Epithelial cell of prostate (primary cell): ENCODE measurements around the gene OR11A1.
"Not testable (repeated sequence)": the region's sequence is repeated elsewhere in the genome, so short reads cannot be mapped to it uniquely, and the experiment has no call there.

Experiments
- DNase-seq: peaks from one replicate; pipeline ENCODE4 v3.0.0-alpha.2; 2011; ENCODE audit warnings: low read depth, low spot score
- H3K27ac ChIP-seq: fragments of 450-650 bp; 2 replicates; pipeline ENCODE4 v1.5.1; 2017; ENCODE audit warnings: mild to moderate bottlenecking

The OR11A1 gene

DNA sequence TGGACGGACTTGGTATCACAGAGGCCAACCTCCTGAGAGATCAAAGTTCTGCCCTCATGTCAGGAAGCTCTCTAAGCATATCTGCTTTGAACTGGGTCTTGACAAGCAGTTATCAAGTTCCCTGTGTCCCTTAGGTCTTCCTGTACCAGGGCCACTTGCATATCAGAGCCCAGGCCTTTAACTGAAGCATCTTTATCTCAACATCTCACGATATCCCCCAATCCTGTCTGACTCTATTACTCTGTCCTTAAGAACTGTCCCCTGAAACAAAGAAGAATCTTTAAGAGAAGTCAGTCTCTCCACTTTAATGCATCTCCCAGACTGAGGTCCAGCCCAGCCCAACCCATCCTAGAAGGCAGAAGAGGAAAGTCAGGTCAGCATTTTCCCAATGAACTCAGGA is 22.7 kb upstream of the OR11A1 start:
- no peak for DNase-seq
- no peak overlapping the region for H3K27ac ChIP-seq

- no peak overlapping the region for H3K27ac ChIP-seq
These were observed 21.9 kb upstream of the OR11A1 start for GRCh38 chr6:29478740-29479139.

DNA sequence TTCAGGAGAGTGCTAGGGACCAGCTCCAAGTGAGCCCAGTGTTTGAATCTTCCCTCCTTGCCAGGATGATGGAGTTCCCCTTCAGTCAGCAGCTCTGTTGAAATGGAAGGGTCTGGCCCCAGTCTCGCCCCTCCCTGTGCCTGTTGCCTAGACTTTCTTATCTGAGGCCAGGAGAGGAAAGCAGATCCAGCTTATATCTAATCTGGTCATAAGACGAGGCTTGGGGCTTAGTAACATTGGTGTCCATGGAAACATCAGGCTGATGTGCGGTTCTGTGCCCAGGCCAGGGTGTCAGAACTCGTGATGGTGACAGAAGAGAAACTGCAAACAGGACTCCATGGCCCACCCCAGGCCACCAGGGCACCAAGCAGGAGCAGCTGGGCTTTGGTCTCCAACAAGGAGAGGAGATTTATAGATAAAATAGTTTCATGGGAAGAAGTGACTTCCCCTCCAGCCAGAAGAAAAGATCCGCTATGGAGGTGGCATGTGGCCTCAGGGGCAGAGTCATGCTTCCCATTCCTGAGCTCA is 21.1 kb upstream of the OR11A1 start:
- DNase-seq = no peak

More at GRCh38 chr6:29478740-29479139, 21.9 kb upstream of the OR11A1 start:
- DNase-seq = no peak

GRCh38 chr6:29474996-29475395 is 18.1 kb upstream of the OR11A1 start:
- DNase-seq = no peak
- H3K27ac ChIP-seq = no peak overlapping the region

More for the DNA sequence above, 21.1 kb upstream of the OR11A1 start:
- no peak overlapping the region for H3K27ac ChIP-seq

GRCh38 chr6:29466241-29466640 is 9.4 kb upstream of the OR11A1 start:
- no peak overlapping the region for H3K27ac ChIP-seq
- DNase-seq = no peak

GRCh38 chr6:29465801-29466200 is 8.9 kb upstream of the OR11A1 start:
- no peak for DNase-seq
- H3K27ac ChIP-seq = no peak overlapping the region

DNA sequence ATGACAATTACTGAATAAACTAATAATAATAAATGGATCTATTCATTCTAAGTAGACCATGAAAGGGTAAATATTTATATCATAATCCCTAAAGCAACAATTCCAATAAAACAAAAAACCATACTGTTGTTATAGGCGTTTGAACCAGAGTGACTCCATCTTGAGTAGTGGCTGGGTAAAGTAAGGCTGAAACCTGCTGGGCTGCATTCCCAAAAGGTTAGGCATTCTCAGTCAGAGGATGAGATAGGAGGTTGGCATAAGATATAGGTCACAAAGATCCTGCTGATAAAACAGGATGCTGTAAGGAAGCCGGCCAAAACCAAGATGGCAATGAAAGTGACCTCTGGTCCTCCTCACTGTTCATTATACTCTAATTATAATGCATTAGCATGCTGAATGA is 8.4 kb upstream of the OR11A1 start:
- no peak overlapping the region for H3K27ac ChIP-seq
- peak; percentile 39 for DNase-seq

- no peak overlapping the region for H3K27ac ChIP-seq
- DNase-seq = no peak
These were observed 5.2 kb upstream of the OR11A1 start for GRCh38 chr6:29462022-29462421.

DNA sequence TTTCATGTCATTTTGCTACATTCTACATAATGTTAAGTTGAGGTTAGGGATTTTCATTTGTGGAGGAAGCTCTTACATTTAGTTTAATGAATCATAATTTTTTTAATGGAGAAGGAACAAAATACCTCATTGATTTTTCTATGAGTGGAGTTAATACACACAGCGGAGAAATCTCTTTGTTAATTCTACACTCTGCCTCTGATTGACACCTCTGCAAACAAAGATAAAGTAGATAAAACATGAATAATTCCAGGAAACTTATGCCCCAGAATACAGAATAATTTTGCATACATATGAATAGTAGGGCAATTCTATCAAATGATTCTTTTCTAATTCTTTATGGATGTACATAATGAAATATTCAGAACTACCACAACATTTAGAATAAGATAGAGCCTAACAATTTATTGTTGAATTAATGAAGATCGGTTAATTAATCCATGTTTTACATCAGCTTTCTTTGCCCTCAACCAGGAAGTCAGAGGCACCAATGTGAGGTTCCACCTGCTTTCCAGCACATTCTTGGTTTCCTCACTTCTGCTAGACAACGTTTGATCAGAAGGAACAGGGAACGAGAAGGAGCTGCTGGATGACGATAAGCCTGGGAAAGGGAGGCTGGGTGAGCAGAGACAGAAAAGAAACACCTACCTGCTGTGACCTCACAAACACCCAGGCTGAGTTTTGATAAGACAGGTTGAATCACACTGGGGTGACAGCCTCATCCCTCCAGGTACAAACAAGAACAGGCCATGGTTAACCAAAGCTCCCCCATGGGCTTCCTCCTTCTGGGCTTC is 4.3 kb upstream of the OR11A1 start:
- no peak overlapping the region for H3K27ac ChIP-seq
- DNase-seq = no peak

DNA sequence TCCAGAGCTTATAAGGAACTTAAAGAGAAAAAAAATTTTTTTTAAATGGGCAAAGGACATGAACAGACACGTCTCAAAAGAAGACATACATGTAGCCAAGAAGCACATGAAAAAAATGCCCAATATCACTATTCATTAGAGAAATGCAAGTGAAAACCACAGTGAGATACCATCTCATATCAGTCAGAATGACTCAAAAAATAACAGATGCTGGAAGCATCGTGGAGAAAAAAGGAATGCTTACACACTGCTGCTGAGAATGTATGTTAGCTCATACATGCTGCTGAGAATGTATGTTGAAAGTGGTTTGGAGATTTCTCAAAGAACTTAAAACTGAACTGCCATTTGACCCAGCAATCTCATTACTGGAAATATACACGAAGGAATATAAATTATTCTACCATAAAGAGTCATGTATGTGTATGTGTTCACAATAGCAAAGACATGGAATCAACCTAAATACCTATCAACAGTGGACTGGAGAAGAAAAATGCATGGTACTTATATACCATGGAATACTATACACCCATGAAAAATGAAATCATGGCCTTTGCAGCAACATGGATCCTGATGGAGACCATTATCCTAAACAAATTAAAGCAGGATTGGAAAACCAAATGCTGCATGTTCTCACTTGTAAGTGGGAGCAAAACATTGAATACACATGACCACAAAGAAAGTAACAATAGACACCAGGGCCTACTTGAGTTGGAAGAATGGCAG is 5.2 kb downstream of the OR11A1 start:
- DNase-seq = peak; percentile 74
- peak overlapping the region; percentile 7 for H3K27ac ChIP-seq

DNA sequence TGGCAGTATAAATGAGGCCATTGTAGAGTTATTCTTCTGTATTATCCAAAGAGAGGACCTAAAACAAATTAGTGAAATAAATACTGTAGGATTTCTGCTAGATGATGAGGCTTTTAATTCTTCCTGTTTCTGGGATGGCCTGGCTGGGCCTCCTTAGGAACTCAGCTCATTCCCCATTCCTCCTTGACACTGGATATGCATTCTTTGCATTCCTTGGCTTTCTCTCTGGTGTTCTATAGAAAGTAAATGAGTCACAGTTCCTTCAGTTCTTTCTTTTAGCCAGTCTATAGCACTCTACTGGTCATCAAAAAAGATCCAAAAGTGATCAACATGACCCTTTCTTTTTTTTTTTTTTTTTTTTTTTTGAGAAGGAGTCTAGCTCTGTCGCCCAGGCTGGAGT is 9.2 kb downstream of the OR11A1 start:
- DNase-seq = no peak

GRCh38 chr6:29444031-29444430 is 12.8 kb downstream of the OR11A1 start:
- H3K27ac ChIP-seq, DNase-seq: not testable (repeated sequence)

More for the DNA sequence above, 9.2 kb downstream of the OR11A1 start:
- H3K27ac ChIP-seq = no peak overlapping the region

DNA sequence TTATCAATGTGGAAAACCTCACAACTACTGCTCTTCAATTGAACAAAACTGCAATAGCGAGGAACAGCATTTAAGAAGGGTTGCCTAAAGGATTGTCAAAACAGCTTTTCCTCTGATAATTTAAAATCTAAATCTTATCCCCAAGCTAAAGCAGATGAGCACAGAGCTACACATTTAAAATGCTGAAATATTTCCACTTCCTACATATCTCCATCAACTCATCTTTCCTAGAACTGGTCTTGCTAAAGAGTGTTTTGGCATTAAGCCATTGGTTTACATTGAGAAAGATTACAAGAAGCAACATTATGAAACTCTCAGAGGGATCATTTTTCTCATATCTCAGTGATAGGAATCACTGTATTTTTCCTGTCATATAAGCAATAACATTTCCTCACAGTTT is 14.2 kb downstream of the OR11A1 start:
- no peak for DNase-seq

GRCh38 chr6:29439006-29439405 is 17.9 kb downstream of the OR11A1 start, which contains the start of gene OR10C1:
TSS of gene OR10C1 (plus strand) at chr6:29439306. CDS start at chr6:29440016, 710 bp downstream.
- no peak within 1 kb of the TSS for H3K27ac ChIP-seq
- DNase-seq = no peak

More for the DNA sequence above, 14.2 kb downstream of the OR11A1 start:
- no peak overlapping the region for H3K27ac ChIP-seq

DNA sequence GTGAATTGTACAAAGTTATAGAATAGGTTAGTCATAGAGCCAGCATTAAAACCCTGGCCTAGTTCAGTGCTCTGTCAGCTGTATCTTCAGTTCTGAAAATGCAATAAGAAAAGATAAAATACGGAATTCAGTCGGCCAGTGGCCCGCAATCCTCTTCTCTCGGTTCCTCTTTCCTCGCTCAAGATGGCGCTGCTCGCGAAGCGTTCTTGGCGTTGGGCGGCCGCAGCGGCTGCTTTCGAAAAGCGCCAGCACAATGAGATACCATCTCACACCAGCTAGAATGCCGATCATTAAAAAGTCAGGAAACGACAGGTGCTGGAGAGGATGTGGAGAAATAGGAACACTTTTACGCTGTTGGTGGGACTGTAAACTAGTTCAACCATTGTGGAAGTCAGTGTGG is 20.1 kb downstream of the OR11A1 start:
- DNase-seq, H3K27ac ChIP-seq: not testable (repeated sequence)

GRCh38 chr6:29426654-29427053 is 30.2 kb downstream of the OR11A1 start:
- DNase-seq = no peak
- no peak overlapping the region for H3K27ac ChIP-seq

DNA sequence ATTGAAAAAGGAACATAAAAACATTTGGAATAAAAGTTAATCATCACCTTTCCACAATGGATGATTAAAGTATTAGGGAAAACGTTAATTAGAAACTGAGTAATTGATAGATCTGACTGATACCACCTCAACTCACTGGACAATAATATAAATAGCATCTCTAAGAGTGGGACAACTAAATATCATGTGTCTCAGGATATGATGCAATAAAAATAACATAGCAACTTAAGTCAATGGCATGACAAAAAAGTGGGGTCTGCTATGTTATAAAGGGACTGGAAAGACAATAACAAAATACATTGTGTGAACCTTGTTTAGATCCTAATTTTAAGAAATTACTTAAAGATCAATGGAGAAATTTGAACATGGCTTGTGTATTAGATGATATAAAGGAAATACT is 31.8 kb downstream of the OR11A1 start:
- no peak for DNase-seq
- no peak overlapping the region for H3K27ac ChIP-seq

DNA sequence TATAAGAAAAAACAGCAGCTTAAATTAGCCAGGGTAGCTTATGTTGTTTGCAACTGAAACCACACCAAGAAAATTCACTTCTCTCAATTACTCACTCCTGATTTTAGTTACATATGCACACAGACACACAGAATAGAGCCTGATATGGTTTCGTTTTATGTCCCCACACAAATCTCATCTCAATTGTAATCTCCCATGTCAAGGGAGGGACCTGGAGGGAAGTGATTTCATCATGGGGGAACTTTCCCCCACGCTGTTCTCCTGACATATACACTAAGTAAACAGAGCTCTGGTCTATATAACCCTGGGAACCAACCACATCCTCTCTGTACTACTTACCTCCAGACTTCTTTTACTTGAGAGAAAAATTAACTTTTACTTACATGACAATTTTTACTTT is 32.3 kb downstream of the OR11A1 start:
- DNase-seq = no peak
- no peak overlapping the region for H3K27ac ChIP-seq

GRCh38 chr6:29424168-29424567 is 32.7 kb downstream of the OR11A1 start:
- H3K27ac ChIP-seq = no peak overlapping the region
- DNase-seq = no peak

DNA sequence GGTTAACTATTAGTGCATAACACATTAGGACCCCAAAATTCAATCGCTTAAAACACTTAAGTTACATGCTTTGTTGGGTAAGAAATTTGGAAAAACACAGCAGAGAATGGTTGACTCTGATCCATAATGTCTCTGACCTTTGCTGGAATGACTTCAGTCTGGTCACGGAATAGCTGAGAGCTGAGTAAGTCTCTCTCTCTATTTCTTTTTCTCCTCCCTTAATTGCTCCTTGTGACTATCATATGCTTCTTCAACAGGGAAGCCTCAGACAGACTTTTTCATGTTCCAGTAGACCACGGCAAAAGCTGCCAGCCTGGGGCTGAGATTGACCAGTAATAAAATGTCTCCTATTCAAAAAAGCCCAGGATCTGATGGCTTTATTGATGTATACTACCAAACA is 37.4 kb downstream of the OR11A1 start:
- DNase-seq = no peak
- H3K27ac ChIP-seq = no peak overlapping the region

- no peak for DNase-seq
- H3K27ac ChIP-seq = no peak within 1 kb of the TSS
These were observed 42.3 kb downstream of the OR11A1 start, which contains the start of gene OR12D1 for GRCh38 chr6:29414588-29414987. TSS of gene OR12D1 (plus strand) at chr6:29414928.
